MM.1S (cell line): Measurements from ENCODE around the gene MRTFA.

Experiments
- DNase-seq: peaks from one replicate; pipeline ENCODE4 v3.0.0-alpha.2; 2015
- H2AFZ ChIP-seq: fragments of 300-600 bp; sonication (generic); 2 replicates; pipeline ENCODE4 v1.6.0; 2016; ENCODE audit warnings: antibody characterized with exemption, low read length
- H3F3A ChIP-seq: fragments of 300-600 bp; sonication (generic); 2 replicates; pipeline ENCODE4 v1.6.1; 2016; ENCODE audit warnings: mild to moderate bottlenecking, antibody characterized with exemption, low read length, moderate library complexity, mixed read lengths; ENCODE audit not compliant: insufficient read depth
- H3K27ac ChIP-seq: fragments of 300-600 bp; sonication (generic); 2 replicates; pipeline ENCODE4 v1.5.1; 2016; ENCODE audit warnings: mild to moderate bottlenecking, low read length
- H3K27me3 ChIP-seq: fragments of 300-600 bp; sonication (generic); replicated peaks from 2 replicates; pipeline ENCODE4 v1.6.0; 2016; ENCODE audit warnings: low read length; ENCODE audit not compliant: insufficient read depth
- H3K36me3 ChIP-seq: fragments of 300-600 bp; sonication (generic); replicated peaks from 2 replicates; pipeline ENCODE4 v1.6.1; 2016; ENCODE audit warnings: mild to moderate bottlenecking, low read length, mixed read lengths; ENCODE audit not compliant: insufficient read depth
- H3K4me1 ChIP-seq: fragments of 300-600 bp; sonication (generic); 2 replicates; pipeline ENCODE4 v1.6.1; 2016; ENCODE audit warnings: low read length, mixed read lengths
- H3K4me2 ChIP-seq: fragments of 300-600 bp; sonication (generic); 2 replicates; pipeline ENCODE4 v1.6.0; 2016; ENCODE audit warnings: low read depth, low read length
- H3K4me3 ChIP-seq: fragments of 300-600 bp; sonication (generic); 2 replicates; pipeline ENCODE4 v1.5.1; 2016; ENCODE audit warnings: low read length, mixed read lengths
- H3K79me2 ChIP-seq: fragments of 300-600 bp; sonication (generic); 2 replicates; pipeline ENCODE4 v1.6.1; 2016; ENCODE audit warnings: mixed run types, low read length, mixed read lengths
- H3K9ac ChIP-seq: fragments of 300-600 bp; sonication (generic); 2 replicates; pipeline ENCODE4 v1.6.1; 2016; ENCODE audit warnings: low read length, mixed read lengths
- H3K9me2 ChIP-seq: fragments of 300-600 bp; sonication (generic); replicated peaks from 2 replicates; pipeline ENCODE4 v1.6.1; 2016; ENCODE audit warnings: mild to moderate bottlenecking, low read length, mixed read lengths; ENCODE audit not compliant: insufficient read depth
- H3K9me3 ChIP-seq: fragments of 300-600 bp; sonication (generic); replicated peaks from 2 replicates; pipeline ENCODE4 v1.6.1; 2016; ENCODE audit warnings: mild to moderate bottlenecking, low read length, mixed read lengths; ENCODE audit not compliant: insufficient read depth
- H4K20me1 ChIP-seq: fragments of 300-600 bp; sonication (generic); 2 replicates; pipeline ENCODE4 v1.6.1; 2016; ENCODE audit warnings: mild to moderate bottlenecking, low read length, moderate library complexity, mixed read lengths; ENCODE audit not compliant: insufficient read depth
- EZH2 ChIP-seq: fragments of 300-600 bp; sonication (generic); optimal IDR thresholded peaks from 2 replicates; pipeline ENCODE3; 2017; ENCODE audit warnings: low read depth, mild to moderate bottlenecking, antibody characterized with exemption, low read length, mixed read lengths
- EZH2phosphoT487 ChIP-seq: fragments of 300-600 bp; sonication (generic); IDR thresholded peaks from 2 replicates; pipeline ENCODE4 v1.6.1; 2018; ENCODE audit warnings: antibody characterized with exemption, low read length
- TF ChIP-seq, protein P1 (sequence below): fragments of 300-600 bp; sonication (generic); IDR thresholded peaks from 2 replicates; pipeline ENCODE4 v1.5.1; 2016; ENCODE audit warnings: antibody characterized with exemption, low read length, mixed read lengths

Gene MRTFA

DNA sequence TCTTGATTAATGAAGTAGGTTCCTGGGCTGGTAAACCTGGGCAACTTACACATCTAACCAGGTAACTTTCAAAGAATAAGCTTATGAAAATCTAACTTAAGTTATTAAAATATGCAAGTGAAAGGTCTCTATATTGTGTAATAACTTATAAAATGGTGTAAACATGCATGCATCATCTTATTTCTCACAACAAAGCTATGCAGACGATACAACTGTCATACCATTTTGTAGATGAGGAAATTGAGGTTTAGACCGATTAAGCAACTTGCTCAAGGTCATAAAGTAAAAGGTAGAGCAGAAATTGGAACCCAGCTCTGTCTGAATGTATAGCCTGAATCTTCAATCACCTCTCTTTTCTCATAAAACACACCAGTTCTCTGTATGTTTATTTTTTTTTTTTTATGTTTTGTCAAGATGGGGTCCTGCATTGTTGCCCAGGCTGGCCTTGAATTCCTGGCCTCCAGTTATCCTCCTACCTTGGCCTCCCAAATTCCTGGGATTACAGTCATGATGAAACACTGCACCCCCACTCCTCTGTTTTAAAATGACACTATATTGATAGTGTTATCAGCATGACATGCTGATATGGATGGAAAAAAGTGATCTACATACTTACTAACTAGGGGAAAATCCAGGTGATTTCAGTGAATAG lies 156.5 kb downstream of the MRTFA start:
- no peaks in the 10 kb centered on the region for H3K4me1 ChIP-seq
- no peak overlapping the region for H3K27ac ChIP-seq
- 0 out of 2 replicates have a peak, but pooled peaks cover 6% of the 10 kb centered on the region for H3K79me2 ChIP-seq
- TF ChIP-seq EZH2 = no peak
- no peak for TF ChIP-seq EZH2phosphoT487
- TF ChIP-seq, protein P1, sequence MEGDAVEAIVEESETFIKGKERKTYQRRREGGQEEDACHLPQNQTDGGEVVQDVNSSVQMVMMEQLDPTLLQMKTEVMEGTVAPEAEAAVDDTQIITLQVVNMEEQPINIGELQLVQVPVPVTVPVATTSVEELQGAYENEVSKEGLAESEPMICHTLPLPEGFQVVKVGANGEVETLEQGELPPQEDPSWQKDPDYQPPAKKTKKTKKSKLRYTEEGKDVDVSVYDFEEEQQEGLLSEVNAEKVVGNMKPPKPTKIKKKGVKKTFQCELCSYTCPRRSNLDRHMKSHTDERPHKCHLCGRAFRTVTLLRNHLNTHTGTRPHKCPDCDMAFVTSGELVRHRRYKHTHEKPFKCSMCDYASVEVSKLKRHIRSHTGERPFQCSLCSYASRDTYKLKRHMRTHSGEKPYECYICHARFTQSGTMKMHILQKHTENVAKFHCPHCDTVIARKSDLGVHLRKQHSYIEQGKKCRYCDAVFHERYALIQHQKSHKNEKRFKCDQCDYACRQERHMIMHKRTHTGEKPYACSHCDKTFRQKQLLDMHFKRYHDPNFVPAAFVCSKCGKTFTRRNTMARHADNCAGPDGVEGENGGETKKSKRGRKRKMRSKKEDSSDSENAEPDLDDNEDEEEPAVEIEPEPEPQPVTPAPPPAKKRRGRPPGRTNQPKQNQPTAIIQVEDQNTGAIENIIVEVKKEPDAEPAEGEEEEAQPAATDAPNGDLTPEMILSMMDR = no peak
- H3K4me3 ChIP-seq = no peak overlapping the region
- no peaks in the 10 kb centered on the region for H3F3A ChIP-seq
- H3K27me3 ChIP-seq = no peaks in the 10 kb centered on the region
- H3K36me3 ChIP-seq = no peaks in the 10 kb centered on the region
- no peak overlapping the region for H3K4me2 ChIP-seq
- H4K20me1 ChIP-seq = no peaks in the 10 kb centered on the region
- H2AFZ ChIP-seq = no peak overlapping the region
- no peak overlapping the region for H3K9ac ChIP-seq
- no peak for DNase-seq
- no peaks in the 10 kb centered on the region for H3K9me3 ChIP-seq
- H3K9me2 ChIP-seq = no peaks in the 10 kb centered on the region

- Histone ChIP-seq H3K27ac (no peak overlapping the region), H2AFZ (no peak overlapping the region), H4K20me1 (no peaks in the 10 kb centered on the region), H3K27me3 (no peaks in the 10 kb centered on the region), H3K9ac (no peak overlapping the region), H3K4me3 (no peak overlapping the region), H3K4me1 (no peaks in the 10 kb centered on the region), H3K4me2 (no peak overlapping the region), H3K9me2 (no peaks in the 10 kb centered on the region), H3F3A (no peaks in the 10 kb centered on the region), H3K79me2 (0 out of 2 replicates have a peak, but pooled peaks cover 6% of the 10 kb centered on the region), H3K9me3 (no peaks in the 10 kb centered on the region), H3K36me3 (no peaks in the 10 kb centered on the region)
- DNase-seq = no peak
- TF ChIP-seq, protein P1 = peak; percentile 13; the same call in 1 of the 2 replicates
- TF ChIP-seq EZH2phosphoT487 = no peak
Observed at GRCh38 chr22:40479126-40479800, 157.3 kb downstream of the MRTFA start.

- Histone ChIP-seq H3K27ac (no peak overlapping the region), H3K36me3 (no peaks in the 10 kb centered on the region), H3K4me2 (no peak overlapping the region), H3K27me3 (no peaks in the 10 kb centered on the region), H3K4me3 (no peak overlapping the region), H3K9me2 (no peaks in the 10 kb centered on the region), H3K79me2 (0 out of 2 replicates have a peak, but pooled peaks cover 6% of the 10 kb centered on the region), H3K9me3 (no peaks in the 10 kb centered on the region), H3K4me1 (no peaks in the 10 kb centered on the region; the same call in 1 of the 2 replicates), H3F3A (no peaks in the 10 kb centered on the region), H2AFZ (no peak overlapping the region), H4K20me1 (no peaks in the 10 kb centered on the region), H3K9ac (no peak overlapping the region)
- TF ChIP-seq EZH2phosphoT487 (no peak), EZH2 (no peak)
- TF ChIP-seq, protein P1 = no peak
- no peak for DNase-seq
Observed at GRCh38 chr22:40478338-40479125, 158.0 kb downstream of the MRTFA start.
